GM08714 (cell line): ENCODE data around the gene RNF180.

Experiments used
- H3K4me3 ChIP-seq: fragments of 200-500 bp; sonication (Bioruptor generic); 2 replicates; pipeline ENCODE4 v1.5.1; 2014; ENCODE audit warnings: mild to moderate bottlenecking, low read length, inconsistent platforms
- ZNF274 ChIP-seq: IDR thresholded peaks from 2 replicates; pipeline ENCODE4 v1.6.1; 2012; ENCODE audit warnings: mild to moderate bottlenecking, low read depth, low read length

The RNF180 gene

DNA sequence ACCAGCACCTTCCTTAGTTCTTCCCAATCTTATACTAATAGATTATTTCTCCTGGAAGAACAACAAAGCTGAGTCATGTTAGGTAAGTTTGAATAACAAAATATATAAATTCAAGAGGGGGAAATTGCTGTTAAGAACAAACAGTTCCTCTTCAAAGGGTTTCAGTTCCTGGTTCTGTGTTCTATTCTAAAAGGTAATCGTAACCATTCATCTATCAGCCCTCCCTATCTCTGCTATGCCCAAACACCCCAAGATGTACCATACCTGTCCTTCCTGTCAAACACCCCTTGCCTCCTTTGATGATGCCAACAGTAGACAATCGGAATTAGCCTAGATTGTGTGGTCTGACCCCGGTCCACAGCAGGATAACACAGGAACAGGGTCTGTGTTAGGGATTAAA, 4.2 kb upstream of the RNF180 start:
- H3K4me3 ChIP-seq = no peak overlapping the region
- TF ChIP-seq ZNF274 = no peak

GRCh38 chr5:64163135-64163534, 2.5 kb upstream of the RNF180 start:
- no peak for TF ChIP-seq ZNF274

GRCh38 chr5:64163746-64164145, 1.9 kb upstream of the RNF180 start:
- TF ChIP-seq ZNF274 = no peak

More at GRCh38 chr5:64163135-64163534, 2.5 kb upstream of the RNF180 start:
- no peak overlapping the region for H3K4me3 ChIP-seq

GRCh38 chr5:64164166-64164565, 1.5 kb upstream of the RNF180 start:
- TF ChIP-seq ZNF274 = no peak
- H3K4me3 ChIP-seq = no peak overlapping the region

More at GRCh38 chr5:64163746-64164145, 1.9 kb upstream of the RNF180 start:
- no peak overlapping the region for H3K4me3 ChIP-seq

DNA sequence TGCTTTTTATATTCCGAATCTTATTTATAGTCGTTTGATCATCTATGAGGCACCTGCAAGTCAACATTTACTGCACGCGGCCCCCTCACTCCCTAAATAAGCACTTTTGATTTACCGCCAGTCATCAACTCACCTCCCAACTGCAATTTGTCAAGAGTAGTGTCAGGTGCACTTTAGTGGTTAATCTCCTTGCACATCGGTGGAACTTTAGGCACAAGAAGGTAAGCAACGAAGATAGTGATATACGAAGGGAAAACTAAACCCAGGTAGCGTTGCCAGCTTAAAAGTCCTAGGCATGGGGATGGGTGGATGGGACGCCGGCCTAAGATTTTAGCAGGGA, 513 bp upstream of the RNF180 start:
- H3K4me3 ChIP-seq = peak overlapping the region; percentile 59; the same call in 1 of the 2 replicates
- TF ChIP-seq ZNF274 = no peak

DNA sequence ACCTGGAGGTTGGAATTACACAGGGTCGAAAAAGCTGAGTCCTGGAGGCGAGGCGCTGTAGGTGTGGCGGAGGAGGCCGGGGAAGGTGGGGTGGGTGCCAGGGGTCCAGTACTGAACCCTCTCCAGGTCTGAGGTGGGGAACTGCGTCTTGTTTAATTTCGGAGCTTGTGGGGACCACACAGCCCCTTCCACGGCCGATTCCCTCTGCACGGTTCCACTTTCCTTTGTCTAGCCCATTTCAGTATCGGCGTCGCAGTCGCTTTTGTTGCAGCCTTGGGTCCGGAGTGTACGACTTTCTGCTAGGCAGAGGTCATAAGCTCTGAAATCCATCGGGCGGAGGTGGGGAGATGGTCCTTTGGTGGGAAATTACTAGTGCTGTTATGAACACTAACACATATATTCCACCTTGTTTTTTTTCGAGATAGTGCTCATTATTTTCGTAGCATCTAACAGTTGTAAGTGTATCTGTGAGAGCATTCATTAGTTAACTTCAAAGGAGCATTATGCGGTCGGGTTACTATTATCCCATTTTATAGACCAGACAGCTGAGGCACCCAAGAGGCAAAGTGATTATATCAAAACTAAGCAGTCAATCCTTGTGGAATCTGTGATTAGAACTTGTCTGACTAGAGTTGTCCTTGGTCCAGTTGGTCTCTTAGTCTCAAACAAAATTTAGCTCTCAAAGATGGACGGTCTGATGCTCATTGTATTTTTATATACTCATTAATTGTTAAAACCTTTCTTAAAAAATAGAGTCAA, 737 bp downstream of the RNF180 start:
- H3K4me3 ChIP-seq = peak overlapping the region; percentile 59
- no peak for TF ChIP-seq ZNF274

- no peak for TF ChIP-seq ZNF274
- H3K4me3 ChIP-seq = no peak overlapping the region
These were observed 10.7 kb downstream of the RNF180 start for GRCh38 chr5:64176301-64176700.

DNA sequence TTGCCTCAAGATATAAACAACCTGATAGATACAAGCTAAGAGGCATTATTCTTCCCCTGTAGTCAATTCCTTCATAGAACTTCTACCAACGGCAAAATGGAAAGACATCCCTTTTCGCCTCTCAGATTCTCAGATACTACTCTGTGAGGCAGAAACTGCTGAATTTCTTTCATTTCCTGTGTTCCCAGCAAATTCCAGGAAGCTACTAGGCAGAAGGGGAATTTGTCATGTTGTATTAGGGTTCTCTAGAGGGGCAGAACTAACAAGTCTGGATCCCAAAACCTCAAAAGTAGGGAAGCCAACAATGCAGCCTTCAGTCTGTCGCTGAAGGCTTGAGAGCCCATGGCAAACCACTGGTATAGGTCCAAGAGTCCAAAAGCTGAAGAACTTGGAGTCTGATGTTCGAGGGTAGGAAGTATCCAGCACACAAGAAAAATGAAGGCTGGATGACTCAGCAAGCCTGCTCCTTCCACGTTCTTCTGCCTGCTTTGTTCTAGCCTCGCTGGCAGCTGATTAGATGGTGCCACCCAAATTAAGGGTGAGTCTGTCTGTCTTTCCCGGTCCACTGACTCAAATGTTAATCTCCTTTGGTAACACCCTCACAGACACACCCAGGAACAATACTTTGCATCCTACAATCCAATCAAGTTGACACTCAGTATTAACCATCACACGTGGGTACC, 15.2 kb downstream of the RNF180 start:
- no peak for TF ChIP-seq ZNF274
- no peak overlapping the region for H3K4me3 ChIP-seq

DNA sequence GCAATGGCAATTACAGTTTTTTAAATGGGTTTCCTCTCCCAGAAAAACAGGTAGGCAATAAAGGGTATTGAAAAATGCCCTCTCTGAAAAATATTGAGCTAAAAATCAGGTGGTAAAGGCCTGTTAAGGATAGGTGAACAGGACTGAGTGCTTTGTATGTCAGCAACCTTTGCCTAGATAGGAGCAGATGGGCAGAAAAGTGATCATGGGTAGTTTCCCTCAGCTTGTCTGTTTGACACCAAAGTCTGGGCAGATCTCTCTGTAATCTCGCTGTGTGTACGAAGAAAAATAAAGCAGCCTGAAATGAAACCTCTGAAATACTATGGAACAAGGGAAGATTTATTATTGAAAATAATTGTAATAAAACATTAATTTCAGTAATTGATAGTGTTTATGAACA, 15.8 kb downstream of the RNF180 start:
- no peak overlapping the region for H3K4me3 ChIP-seq
- no peak for TF ChIP-seq ZNF274

GRCh38 chr5:64183956-64184355, 18.3 kb downstream of the RNF180 start:
- no peak overlapping the region for H3K4me3 ChIP-seq
- TF ChIP-seq ZNF274 = no peak

DNA sequence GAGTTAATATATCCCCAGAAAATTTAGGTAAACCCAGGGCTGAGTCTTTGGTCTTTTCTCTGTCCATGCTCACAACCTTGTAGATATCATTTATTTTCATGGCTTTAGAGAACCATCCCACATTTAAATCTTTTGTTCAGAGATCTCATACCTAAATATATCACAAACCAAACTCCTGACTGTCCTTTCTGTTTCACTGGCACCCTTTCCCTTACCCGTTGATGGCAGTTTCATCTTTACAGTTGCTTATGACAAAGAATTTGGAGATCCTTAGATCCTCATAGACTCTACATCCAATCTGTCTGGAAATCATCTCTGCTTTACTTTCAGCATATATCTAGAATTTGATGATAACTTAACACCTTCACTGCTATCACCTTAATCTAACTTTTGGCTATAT, 19.2 kb downstream of the RNF180 start:
- TF ChIP-seq ZNF274 = no peak
- H3K4me3 ChIP-seq = no peak overlapping the region

DNA sequence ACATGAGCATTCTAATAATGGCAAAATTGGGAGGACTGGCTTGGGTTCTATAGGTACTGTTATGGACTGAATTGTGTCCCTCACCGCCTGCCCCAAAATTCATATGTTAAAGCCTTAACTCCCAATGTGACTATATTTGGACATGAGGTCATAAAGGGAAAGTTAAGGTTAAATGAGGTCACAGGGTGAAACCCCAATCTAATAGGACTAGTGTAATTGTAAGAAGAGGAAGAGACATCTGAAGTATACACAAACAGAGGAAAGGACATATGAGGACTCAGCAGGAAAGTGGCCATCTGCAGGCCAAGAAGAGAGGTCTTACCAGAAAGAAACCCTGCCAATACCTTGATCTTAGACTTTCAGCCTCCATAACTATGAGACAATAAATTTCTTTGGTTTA, 23.1 kb downstream of the RNF180 start:
- TF ChIP-seq ZNF274 = no peak

GRCh38 chr5:64190562-64191306, 25.1 kb downstream of the RNF180 start:
- TF ChIP-seq ZNF274 = no peak
- H3K4me3 ChIP-seq = no peak overlapping the region

More for the DNA sequence above, 23.1 kb downstream of the RNF180 start:
- H3K4me3 ChIP-seq = no peak overlapping the region

- TF ChIP-seq ZNF274 = no peak
- H3K4me3 ChIP-seq = no peak overlapping the region
These were observed 30.3 kb downstream of the RNF180 start for GRCh38 chr5:64195981-64196380.

DNA sequence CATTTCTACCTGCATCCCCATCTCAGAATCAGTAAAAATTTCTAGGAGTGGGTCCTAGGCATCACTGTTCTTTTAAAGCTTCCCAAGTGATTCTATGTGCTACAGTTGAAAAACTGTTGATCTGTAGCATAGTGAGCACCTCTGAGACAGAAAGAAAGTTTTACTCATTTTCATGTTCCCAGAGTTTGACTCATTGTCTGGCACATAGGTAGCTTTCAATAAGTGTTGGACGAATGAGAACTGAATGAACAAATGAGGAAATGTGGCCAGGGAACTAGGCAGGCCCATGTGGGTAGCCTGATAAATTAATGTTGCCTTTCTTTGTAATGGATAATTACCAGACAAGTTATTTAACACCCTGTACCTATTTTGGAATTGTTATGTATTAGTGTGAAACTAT, 33.8 kb downstream of the RNF180 start:
- H3K4me3 ChIP-seq = no peak overlapping the region
- TF ChIP-seq ZNF274 = no peak

DNA sequence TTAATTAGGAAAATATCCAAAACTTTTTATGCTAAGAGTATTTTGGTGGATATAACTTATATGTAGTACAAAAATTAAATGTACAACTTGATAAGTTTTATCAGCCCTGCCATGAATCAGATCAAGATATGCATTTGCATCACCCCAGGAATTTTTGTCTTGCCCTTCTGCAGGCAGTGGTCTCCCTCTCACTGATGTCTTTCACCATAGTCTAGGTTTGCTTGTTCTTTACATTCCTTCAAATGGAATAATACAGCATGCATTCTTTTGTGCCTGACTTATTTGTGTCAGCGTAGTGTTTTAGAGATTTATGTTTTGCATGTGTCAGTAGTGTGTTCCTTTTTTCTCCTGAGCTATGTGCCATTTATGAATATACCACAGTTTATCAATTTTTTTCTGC, 36.4 kb downstream of the RNF180 start:
- H3K4me3 ChIP-seq = no peak overlapping the region
- TF ChIP-seq ZNF274 = no peak
